GM18868 (cell line): ENCODE measurements around the gene PASK.
"Not testable (repeated sequence)": the region's sequence is repeated elsewhere in the genome, so short reads cannot be mapped to it uniquely, and the experiment has no call there.

Source experiments
- ATAC-seq: cut with Tn5 transposase; IDR thresholded peaks from one replicate; pipeline ENCODE4 v1.9.1; 2021; ENCODE audit warnings: mild to moderate bottlenecking, moderate library complexity; ENCODE audit not compliant: unreplicated experiment

PASK gene

GRCh38 chr2:241148891-241149674 lies at the start of gene PASK:
TSS of gene PASK (minus strand) at chr2:241149472. CDS start at chr2:241143032, 6,440 bp downstream.
- ATAC-seq = peak; percentile 77

GRCh38 chr2:241198381-241199279 lies 49.4 kb upstream of the PASK start:
- ATAC-seq = no peak

- no peak for ATAC-seq
These were observed 48.7 kb upstream of the PASK start for GRCh38 chr2:241197947-241198346.

GRCh38 chr2:241197246-241197645 lies 48.0 kb upstream of the PASK start:
- ATAC-seq = not testable (repeated sequence)

- no peak for ATAC-seq
These were observed 46.3 kb upstream of the PASK start for GRCh38 chr2:241195506-241196130.

GRCh38 chr2:241194811-241195210 lies 45.5 kb upstream of the PASK start:
- ATAC-seq = no peak

GRCh38 chr2:241193271-241193670 lies 44.0 kb upstream of the PASK start:
- no peak for ATAC-seq

GRCh38 chr2:241191081-241191480 lies 41.8 kb upstream of the PASK start:
- no peak for ATAC-seq

GRCh38 chr2:241190291-241190981 lies 41.2 kb upstream of the PASK start:
- no peak for ATAC-seq

GRCh38 chr2:241189856-241190201 lies 40.6 kb upstream of the PASK start:
- no peak for ATAC-seq

GRCh38 chr2:241189093-241189855 lies 40.0 kb upstream of the PASK start:
- ATAC-seq = no peak

GRCh38 chr2:241188361-241189092 lies 39.3 kb upstream of the PASK start, which contains the start of gene ANO7:
TSS of gene ANO7 (plus strand) at chr2:241188677. CDS start at chr2:241190064, 1,387 bp downstream.
- no peak for ATAC-seq

GRCh38 chr2:241187918-241188234 lies 38.6 kb upstream of the PASK start:
- ATAC-seq = no peak

- ATAC-seq = no peak
These were observed 38.0 kb upstream of the PASK start for GRCh38 chr2:241187101-241187917.

- ATAC-seq = no peak
These were observed 36.7 kb upstream of the PASK start for GRCh38 chr2:241185961-241186360.

- no peak for ATAC-seq
These were observed 35.6 kb upstream of the PASK start for GRCh38 chr2:241184901-241185300.

- ATAC-seq = no peak
These were observed 33.9 kb upstream of the PASK start for GRCh38 chr2:241183221-241183620.

- ATAC-seq = no peak
These were observed 33.4 kb upstream of the PASK start for GRCh38 chr2:241182531-241183133.
